Measurements from ENCODE around the gene SPTBN5.

Gene SPTBN5

DNA sequence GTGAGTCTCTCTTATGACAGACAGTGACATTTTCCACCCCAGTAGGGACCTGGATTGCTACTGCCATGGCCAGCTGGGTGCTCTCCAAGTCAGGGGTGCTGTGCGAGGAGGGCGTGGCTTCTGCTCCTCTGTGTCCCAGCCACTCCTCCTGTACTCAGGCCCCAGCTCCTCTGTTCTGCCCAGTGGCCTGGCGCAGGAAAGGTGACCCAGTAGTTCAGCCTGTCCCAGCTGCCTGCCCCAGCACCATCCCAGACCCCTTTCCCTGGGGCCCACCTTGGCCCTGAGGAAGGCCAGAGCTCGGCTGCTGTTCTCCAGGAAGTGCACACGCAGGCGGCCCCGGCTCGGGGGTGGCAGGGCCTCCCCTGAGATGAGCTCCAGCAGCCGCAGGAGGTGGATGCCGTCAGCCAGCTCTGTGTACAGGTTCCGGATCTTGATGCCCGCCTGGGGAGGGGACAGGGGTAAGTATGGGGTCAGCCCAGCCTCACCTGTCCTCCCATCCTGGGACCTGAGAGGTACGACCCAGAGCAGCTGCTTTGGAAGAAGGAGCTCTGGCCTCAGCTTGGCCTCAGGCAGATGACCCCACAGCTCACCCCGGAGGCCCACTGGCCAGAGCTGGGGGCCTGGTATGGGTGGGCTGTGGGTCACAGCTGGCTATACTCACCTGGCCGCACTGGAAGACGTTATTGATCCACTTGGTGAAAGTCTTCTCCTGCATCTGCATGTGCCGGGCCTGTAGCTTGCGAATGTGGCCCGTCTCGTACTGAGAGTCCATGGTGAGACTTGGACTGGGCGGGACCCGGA, 1.0 kb downstream of the SPTBN5 start:
- no peak for TF ChIP-seq EZH2phosphoT487 (IDR thresholded peaks at IDR 0.05; ENCODE audit: borderline replicate concordance)
- TF ChIP-seq, protein P1, sequence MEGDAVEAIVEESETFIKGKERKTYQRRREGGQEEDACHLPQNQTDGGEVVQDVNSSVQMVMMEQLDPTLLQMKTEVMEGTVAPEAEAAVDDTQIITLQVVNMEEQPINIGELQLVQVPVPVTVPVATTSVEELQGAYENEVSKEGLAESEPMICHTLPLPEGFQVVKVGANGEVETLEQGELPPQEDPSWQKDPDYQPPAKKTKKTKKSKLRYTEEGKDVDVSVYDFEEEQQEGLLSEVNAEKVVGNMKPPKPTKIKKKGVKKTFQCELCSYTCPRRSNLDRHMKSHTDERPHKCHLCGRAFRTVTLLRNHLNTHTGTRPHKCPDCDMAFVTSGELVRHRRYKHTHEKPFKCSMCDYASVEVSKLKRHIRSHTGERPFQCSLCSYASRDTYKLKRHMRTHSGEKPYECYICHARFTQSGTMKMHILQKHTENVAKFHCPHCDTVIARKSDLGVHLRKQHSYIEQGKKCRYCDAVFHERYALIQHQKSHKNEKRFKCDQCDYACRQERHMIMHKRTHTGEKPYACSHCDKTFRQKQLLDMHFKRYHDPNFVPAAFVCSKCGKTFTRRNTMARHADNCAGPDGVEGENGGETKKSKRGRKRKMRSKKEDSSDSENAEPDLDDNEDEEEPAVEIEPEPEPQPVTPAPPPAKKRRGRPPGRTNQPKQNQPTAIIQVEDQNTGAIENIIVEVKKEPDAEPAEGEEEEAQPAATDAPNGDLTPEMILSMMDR (conservative IDR thresholded peaks at IDR 0.05; ENCODE audit: low read length): no peak
- no peak overlapping the region for H3K4me2 ChIP-seq (ENCODE audit: low read depth, low read length, poor library complexity, severe bottlenecking)
- H3K27me3 ChIP-seq (ENCODE audit: insufficient read depth, low read length, poor library complexity, severe bottlenecking): no peaks in the 10 kb centered on the region

DNA sequence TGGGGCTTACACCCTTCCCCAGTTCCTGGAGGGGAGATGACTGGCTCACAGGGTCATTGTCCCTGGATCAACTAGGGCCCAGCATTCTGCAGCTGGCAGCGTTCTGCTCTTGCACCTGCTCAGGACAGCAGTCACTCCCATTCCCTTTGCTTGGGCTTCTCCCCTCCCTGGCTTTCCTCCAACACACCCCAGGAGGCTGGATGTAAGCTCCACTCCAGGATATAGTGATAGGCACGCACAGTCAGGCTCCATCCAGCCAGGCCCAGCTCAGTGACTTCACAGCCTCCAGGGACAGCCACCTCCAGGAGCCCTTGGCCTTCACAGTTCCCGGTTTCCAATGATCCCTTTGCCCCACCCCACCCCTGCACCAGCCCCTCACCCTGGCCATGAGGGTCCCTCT, 1.9 kb downstream of the SPTBN5 start:
- Histone ChIP-seq H2AFZ (ENCODE audit: low read length) (no peak overlapping the region), H4K20me1 (ENCODE audit: insufficient read depth, low read length, poor library complexity, severe bottlenecking) (no peaks in the 10 kb centered on the region), H3K4me1 (ENCODE audit: insufficient read depth, low read length, poor library complexity, severe bottlenecking) (peaks cover 27% of the 10 kb centered on the region), H3K4me2 (ENCODE audit: low read depth, low read length, poor library complexity, severe bottlenecking) (no peak overlapping the region), H3K4me3 (ENCODE audit: low read length, poor library complexity, severe bottlenecking) (no peak overlapping the region), H3F3A (ENCODE audit: low read depth) (no peaks in the 10 kb centered on the region), H3K9me3 (ENCODE audit: insufficient read depth, low read depth, low read length) (no peaks in the 10 kb centered on the region), H3K9ac (ENCODE audit: low read depth, low read length, poor library complexity, severe bottlenecking) (no peak overlapping the region), H3K36me3 (ENCODE audit: insufficient read depth, low read length) (no peaks in the 10 kb centered on the region), H3K79me2 (ENCODE audit: insufficient read depth, low read length) (no peaks in the 10 kb centered on the region), H3K27me3 (ENCODE audit: insufficient read depth, low read length, poor library complexity, severe bottlenecking) (no peaks in the 10 kb centered on the region), H3K9me2 (replicated peaks; ENCODE audit: low read depth, low read length) (no peaks in the 10 kb centered on the region)
- no peak for TF ChIP-seq EZH2phosphoT487 (IDR thresholded peaks at IDR 0.05; ENCODE audit: borderline replicate concordance)
- TF ChIP-seq, protein P1 (conservative IDR thresholded peaks at IDR 0.05; ENCODE audit: low read length): no peak

More for the DNA sequence above, 1.0 kb downstream of the SPTBN5 start:
- no peak overlapping the region for H3K4me3 ChIP-seq (ENCODE audit: low read length, poor library complexity, severe bottlenecking)
- H3K9me2 ChIP-seq (replicated peaks; ENCODE audit: low read depth, low read length): no peaks in the 10 kb centered on the region
- no peaks in the 10 kb centered on the region for H3K36me3 ChIP-seq (ENCODE audit: insufficient read depth, low read length)
- H3K4me1 ChIP-seq (ENCODE audit: insufficient read depth, low read length, poor library complexity, severe bottlenecking): peaks cover 27% of the 10 kb centered on the region
- H2AFZ ChIP-seq (ENCODE audit: low read length): no peak overlapping the region
- H3K9ac ChIP-seq (ENCODE audit: low read depth, low read length, poor library complexity, severe bottlenecking): no peak overlapping the region
- H3F3A ChIP-seq (ENCODE audit: low read depth): no peaks in the 10 kb centered on the region
- H3K9me3 ChIP-seq (ENCODE audit: insufficient read depth, low read depth, low read length): no peaks in the 10 kb centered on the region
- H4K20me1 ChIP-seq (ENCODE audit: insufficient read depth, low read length, poor library complexity, severe bottlenecking): no peaks in the 10 kb centered on the region
- no peaks in the 10 kb centered on the region for H3K79me2 ChIP-seq (ENCODE audit: insufficient read depth, low read length)

DNA sequence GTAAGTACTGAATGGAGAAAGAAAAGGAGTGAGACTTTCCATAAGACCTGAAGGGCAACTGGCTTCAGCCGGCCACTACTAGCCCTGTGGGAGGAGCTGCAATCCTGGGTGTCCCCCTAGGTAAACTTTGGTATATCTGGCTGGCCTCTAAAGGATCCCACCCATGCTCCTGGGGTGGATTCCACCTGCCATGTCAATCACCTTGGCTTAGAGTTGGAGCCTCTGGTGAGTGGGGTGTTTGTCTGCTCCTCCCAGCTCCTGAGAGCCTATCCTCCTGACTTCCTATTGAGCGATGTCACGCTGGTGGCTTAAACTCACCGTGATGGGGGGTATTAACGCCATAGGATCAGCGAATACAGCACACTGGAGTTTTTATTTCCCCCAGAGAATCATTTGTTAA, 2.6 kb downstream of the SPTBN5 start:
- Histone ChIP-seq H2AFZ (ENCODE audit: low read length) (no peak overlapping the region), H3K4me3 (ENCODE audit: low read length, poor library complexity, severe bottlenecking) (no peak overlapping the region), H3K4me2 (ENCODE audit: low read depth, low read length, poor library complexity, severe bottlenecking) (no peak overlapping the region), H4K20me1 (ENCODE audit: insufficient read depth, low read length, poor library complexity, severe bottlenecking) (no peaks in the 10 kb centered on the region), H3K79me2 (ENCODE audit: insufficient read depth, low read length) (no peaks in the 10 kb centered on the region), H3F3A (ENCODE audit: low read depth) (no peaks in the 10 kb centered on the region), H3K4me1 (ENCODE audit: insufficient read depth, low read length, poor library complexity, severe bottlenecking) (peaks cover 27% of the 10 kb centered on the region), H3K9me3 (ENCODE audit: insufficient read depth, low read depth, low read length) (no peaks in the 10 kb centered on the region), H3K9me2 (replicated peaks; ENCODE audit: low read depth, low read length) (no peaks in the 10 kb centered on the region), H3K36me3 (ENCODE audit: insufficient read depth, low read length) (no peaks in the 10 kb centered on the region), H3K9ac (ENCODE audit: low read depth, low read length, poor library complexity, severe bottlenecking) (no peak overlapping the region), H3K27me3 (ENCODE audit: insufficient read depth, low read length, poor library complexity, severe bottlenecking) (no peaks in the 10 kb centered on the region)
- no peak for TF ChIP-seq EZH2phosphoT487 (IDR thresholded peaks at IDR 0.05; ENCODE audit: borderline replicate concordance)
- TF ChIP-seq, protein P1 (conservative IDR thresholded peaks at IDR 0.05; ENCODE audit: low read length): no peak

Data from Loucy (cell line).